Ectodermal cell (in vitro differentiated cells): ENCODE results near the gene A2M.

ENCODE experiments used
- H3K27ac ChIP-seq: 2 replicates; pipeline ENCODE4 v1.7.0; 2013; ENCODE audit warnings: mild to moderate bottlenecking, low read depth, low read length; ENCODE audit not compliant: insufficient read depth, poor library complexity, severe bottlenecking
- H3K27me3 ChIP-seq: 2 replicates; pipeline ENCODE4 v1.7.0; 2013; ENCODE audit warnings: mild to moderate bottlenecking, low read length; ENCODE audit not compliant: insufficient read depth, control insufficient read depth, poor library complexity, severe bottlenecking
- H3K36me3 ChIP-seq: one replicate; pipeline ENCODE4 v1.7.0; 2013; ENCODE audit warnings: low read length; ENCODE audit not compliant: control insufficient read depth, insufficient read depth
- H3K4me1 ChIP-seq: one replicate; pipeline ENCODE4 v1.7.0; 2013; ENCODE audit warnings: low read length; ENCODE audit not compliant: control insufficient read depth, insufficient read depth
- H3K4me3 ChIP-seq: 2 replicates; pipeline ENCODE4 v1.7.0; 2013; ENCODE audit warnings: low read depth, low read length, control low read depth; ENCODE audit not compliant: insufficient read depth
- H3K9me3 ChIP-seq: 2 replicates; pipeline ENCODE4 v1.7.0; 2013; ENCODE audit warnings: mild to moderate bottlenecking, low read length, moderate library complexity; ENCODE audit not compliant: control insufficient read depth
- WGBS, 2 experiments: methylation state at CpG; one replicate each; pipeline ENCODE4 v1.1.7; 2013; ENCODE audit warnings: missing lambda C conversion rate in 2 of 2; 5-methylcytosine and 5-hydroxymethylcytosine counted together

A2M gene

GRCh38 chr12:9098463-9099026 is 17.2 kb downstream of the A2M start:
- H3K27ac ChIP-seq: no peak overlapping the region
- no peaks in the 10 kb centered on the region for H3K9me3 ChIP-seq
- WGBS, 2 experiments: 94 to 96% methylated on average over 14 of the region's 14 CpGs
- no peaks in the 10 kb centered on the region for H3K4me1 ChIP-seq
- no peaks in the 10 kb centered on the region for H3K36me3 ChIP-seq
- H3K27me3 ChIP-seq: no peaks in the 10 kb centered on the region
- H3K4me3 ChIP-seq: no peak overlapping the region

GRCh38 chr12:9098115-9098452 is 17.6 kb downstream of the A2M start:
- no peaks in the 10 kb centered on the region for H3K4me1 ChIP-seq
- H3K27me3 ChIP-seq: no peaks in the 10 kb centered on the region
- no peak overlapping the region for H3K4me3 ChIP-seq
- no peaks in the 10 kb centered on the region for H3K9me3 ChIP-seq
- no peaks in the 10 kb centered on the region for H3K36me3 ChIP-seq
- H3K27ac ChIP-seq: no peak overlapping the region
- WGBS, 2 experiments: 94 to 97% methylated on average over 5 to 6 of the region's 6 CpGs

- no peaks in the 10 kb centered on the region for H3K4me1 ChIP-seq
- 94 to 95% methylated on average over 2 of the region's 2 CpGs for WGBS, 2 experiments
- H3K9me3 ChIP-seq: no peaks in the 10 kb centered on the region
- no peaks in the 10 kb centered on the region for H3K27me3 ChIP-seq
- no peak overlapping the region for H3K4me3 ChIP-seq
- no peaks in the 10 kb centered on the region for H3K36me3 ChIP-seq
- no peak overlapping the region for H3K27ac ChIP-seq
Observed at GRCh38 chr12:9096563-9097176, 19.0 kb downstream of the A2M start.

GRCh38 chr12:9095322-9095721 is 20.4 kb downstream of the A2M start:
- WGBS, 2 experiments: 100% methylated on average over 2 to 3 of the region's 3 CpGs
- no peaks in the 10 kb centered on the region for H3K36me3 ChIP-seq

GRCh38 chr12:9094512-9095206 is 21.1 kb downstream of the A2M start:
- no peaks in the 10 kb centered on the region for H3K36me3 ChIP-seq
- WGBS, 2 experiments: 88 to 100% methylated on average over 1 to 2 of the region's 3 CpGs
- H3K4me1 ChIP-seq: no peaks in the 10 kb centered on the region
- no peak overlapping the region for H3K4me3 ChIP-seq
- H3K9me3 ChIP-seq: no peaks in the 10 kb centered on the region
- no peak overlapping the region for H3K27ac ChIP-seq
- no peaks in the 10 kb centered on the region for H3K27me3 ChIP-seq

More at GRCh38 chr12:9095322-9095721, 20.4 kb downstream of the A2M start:
- H3K9me3 ChIP-seq: no peaks in the 10 kb centered on the region
- H3K27me3 ChIP-seq: no peaks in the 10 kb centered on the region
- H3K4me3 ChIP-seq: no peak overlapping the region
- H3K4me1 ChIP-seq: no peaks in the 10 kb centered on the region
- H3K27ac ChIP-seq: no peak overlapping the region

GRCh38 chr12:9091891-9092598 is 23.7 kb downstream of the A2M start:
- no peaks in the 10 kb centered on the region for H3K27me3 ChIP-seq
- 78 to 81% methylated on average over 8 of the region's 8 CpGs for WGBS, 2 experiments
- no peaks in the 10 kb centered on the region for H3K4me1 ChIP-seq
- no peaks in the 10 kb centered on the region for H3K36me3 ChIP-seq
- no peak overlapping the region for H3K27ac ChIP-seq
- no peak overlapping the region for H3K4me3 ChIP-seq
- no peaks in the 10 kb centered on the region for H3K9me3 ChIP-seq

- Histone ChIP-seq H3K4me3 (no peak overlapping the region), H3K27me3 (no peaks in the 10 kb centered on the region), H3K36me3 (no peaks in the 10 kb centered on the region), H3K27ac (no peak overlapping the region), H3K9me3 (no peaks in the 10 kb centered on the region), H3K4me1 (no peaks in the 10 kb centered on the region)
- 90 to 92% methylated on average over 5 of the region's 5 CpGs for WGBS, 2 experiments
Observed at GRCh38 chr12:9090220-9090619, 25.5 kb downstream of the A2M start.

- H3K4me1 ChIP-seq: no peaks in the 10 kb centered on the region
- no peak overlapping the region for H3K27ac ChIP-seq
- H3K9me3 ChIP-seq: no peaks in the 10 kb centered on the region
- no peak overlapping the region for H3K4me3 ChIP-seq
- H3K36me3 ChIP-seq: no peaks in the 10 kb centered on the region
- no peaks in the 10 kb centered on the region for H3K27me3 ChIP-seq
Observed at GRCh38 chr12:9087087-9087835, 28.5 kb downstream of the A2M start.

- no peaks in the 10 kb centered on the region for H3K27me3 ChIP-seq
- no peak overlapping the region for H3K4me3 ChIP-seq
- H3K9me3 ChIP-seq: no peaks in the 10 kb centered on the region
- WGBS, 2 experiments: 45 to 67% methylated on average over 1 of the region's 1 CpG
- no peaks in the 10 kb centered on the region for H3K36me3 ChIP-seq
- no peak overlapping the region for H3K27ac ChIP-seq
- H3K4me1 ChIP-seq: no peaks in the 10 kb centered on the region
Observed at GRCh38 chr12:9086087-9086486, 29.6 kb downstream of the A2M start.

- Histone ChIP-seq H3K9me3 (no peaks in the 10 kb centered on the region), H3K36me3 (no peaks in the 10 kb centered on the region), H3K27ac (no peak overlapping the region), H3K4me1 (no peaks in the 10 kb centered on the region), H3K4me3 (no peak overlapping the region), H3K27me3 (no peaks in the 10 kb centered on the region)
- WGBS, 2 experiments: no CpG with 5 or more reads among the region's 2 CpGs
Observed at GRCh38 chr12:9084417-9084816, 31.3 kb downstream of the A2M start.
